GM12891 (cell line): ENCODE data around the gene PTPRCAP.

ENCODE experiments used
- POLR2A ChIP-seq: IDR thresholded peaks from 2 replicates; pipeline ENCODE4 v1.6.1; 2011; ENCODE audit warnings: low read depth, low read length, control low read depth
- POLR2AphosphoS5 ChIP-seq: IDR thresholded peaks from 2 replicates; pipeline ENCODE4 v1.6.1; 2011; ENCODE audit warnings: low read depth, low read length, control low read depth
- TAF1 ChIP-seq: IDR thresholded peaks from 2 replicates; pipeline ENCODE4 v1.6.1; 2011; ENCODE audit warnings: low read depth, low read length, control low read depth

GRCh38 chr11:67420147-67420645, 17.3 kb downstream of the PTPRCAP start:
- TF ChIP-seq POLR2AphosphoS5 (no peak), POLR2A (no peak), TAF1 (no peak)
